Measurements from ENCODE around the gene GNG13. TPM values are rescaled to one million over a fixed set of nuclear protein-coding genes. Genes with fewer than 3 reads are reported as not detected.

Gene GNG13
- total and polyA plus RNA-seq, 9 of the 15 experiments (the other 6 are each of a cell fraction or from before 2014, with no cell fraction given) = not detected

DNA sequence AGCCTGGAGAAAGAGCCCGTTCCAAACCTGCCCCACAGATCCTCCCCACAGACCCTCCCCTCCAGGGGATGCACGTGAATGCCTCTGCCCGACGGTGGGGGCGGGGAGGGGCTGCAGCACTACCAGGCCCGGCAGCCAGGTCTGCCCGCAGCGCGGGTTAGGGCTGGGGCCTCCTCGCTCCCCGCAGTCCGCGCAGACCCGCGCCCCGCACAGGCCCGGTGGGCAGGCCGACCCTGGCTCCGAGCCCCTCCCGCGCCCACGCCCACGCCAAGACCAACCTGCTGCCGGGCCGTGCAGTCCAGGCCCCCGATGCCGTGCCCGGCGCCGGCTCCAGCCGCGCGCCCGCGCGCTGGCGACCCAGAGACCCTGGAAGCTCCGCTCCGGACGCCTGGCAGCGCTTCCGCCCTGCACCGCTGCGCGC is 12.5 kb downstream of the GNG13 start, which contains the start of gene RPUSD1 (continued):
- TF ChIP-seq ARID3B (CRISPR knock-in tag; IDR thresholded peaks at IDR 0.05; ENCODE audit: borderline replicate concordance) = no peak
- TF ChIP-seq, protein P1, sequence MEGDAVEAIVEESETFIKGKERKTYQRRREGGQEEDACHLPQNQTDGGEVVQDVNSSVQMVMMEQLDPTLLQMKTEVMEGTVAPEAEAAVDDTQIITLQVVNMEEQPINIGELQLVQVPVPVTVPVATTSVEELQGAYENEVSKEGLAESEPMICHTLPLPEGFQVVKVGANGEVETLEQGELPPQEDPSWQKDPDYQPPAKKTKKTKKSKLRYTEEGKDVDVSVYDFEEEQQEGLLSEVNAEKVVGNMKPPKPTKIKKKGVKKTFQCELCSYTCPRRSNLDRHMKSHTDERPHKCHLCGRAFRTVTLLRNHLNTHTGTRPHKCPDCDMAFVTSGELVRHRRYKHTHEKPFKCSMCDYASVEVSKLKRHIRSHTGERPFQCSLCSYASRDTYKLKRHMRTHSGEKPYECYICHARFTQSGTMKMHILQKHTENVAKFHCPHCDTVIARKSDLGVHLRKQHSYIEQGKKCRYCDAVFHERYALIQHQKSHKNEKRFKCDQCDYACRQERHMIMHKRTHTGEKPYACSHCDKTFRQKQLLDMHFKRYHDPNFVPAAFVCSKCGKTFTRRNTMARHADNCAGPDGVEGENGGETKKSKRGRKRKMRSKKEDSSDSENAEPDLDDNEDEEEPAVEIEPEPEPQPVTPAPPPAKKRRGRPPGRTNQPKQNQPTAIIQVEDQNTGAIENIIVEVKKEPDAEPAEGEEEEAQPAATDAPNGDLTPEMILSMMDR (IDR thresholded peaks at IDR 0.05 in 2 of 3, conservative IDR thresholded peaks at IDR 0.05 in 1 of 3; ENCODE audit: insufficient read depth in 2 of 3, low read depth in 1 of 3, low read length in 3 of 3) = no peak
- TF ChIP-seq NFE2L1 (tag; IDR thresholded peaks at IDR 0.05; ENCODE audit: borderline replicate concordance, low read depth) = no peak
- peak in 1 of 2 experiments; percentile 54; a peak in 1 of 4 replicates for TF ChIP-seq SIN3A (IDR thresholded peaks at IDR 0.05; ENCODE audit: borderline replicate concordance in 2 of 2, control insufficient read depth in 1 of 2, low read depth in 2 of 2, low read length in 2 of 2)
- 0 out of 2 replicates have a peak, but pooled peaks have one; percentile 17 for TF ChIP-seq GATAD2B (IDR thresholded peaks at IDR 0.05; ENCODE audit: borderline replicate concordance)
- TF ChIP-seq MIER1 (IDR thresholded peaks at IDR 0.05; ENCODE audit: low read depth) = no peak
- TF ChIP-seq, protein P2, sequence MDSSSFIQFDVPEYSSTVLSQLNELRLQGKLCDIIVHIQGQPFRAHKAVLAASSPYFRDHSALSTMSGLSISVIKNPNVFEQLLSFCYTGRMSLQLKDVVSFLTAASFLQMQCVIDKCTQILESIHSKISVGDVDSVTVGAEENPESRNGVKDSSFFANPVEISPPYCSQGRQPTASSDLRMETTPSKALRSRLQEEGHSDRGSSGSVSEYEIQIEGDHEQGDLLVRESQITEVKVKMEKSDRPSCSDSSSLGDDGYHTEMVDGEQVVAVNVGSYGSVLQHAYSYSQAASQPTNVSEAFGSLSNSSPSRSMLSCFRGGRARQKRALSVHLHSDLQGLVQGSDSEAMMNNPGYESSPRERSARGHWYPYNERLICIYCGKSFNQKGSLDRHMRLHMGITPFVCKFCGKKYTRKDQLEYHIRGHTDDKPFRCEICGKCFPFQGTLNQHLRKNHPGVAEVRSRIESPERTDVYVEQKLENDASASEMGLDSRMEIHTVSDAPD (CRISPR knock-in tag; IDR thresholded peaks at IDR 0.05) = no peak
- no peak for TF ChIP-seq ELK1 (CRISPR knock-in tag; IDR thresholded peaks at IDR 0.05)
- no peak for TF ChIP-seq ZBED1 (IDR thresholded peaks at IDR 0.05)
- peak; percentile 68 for TF ChIP-seq RB1 (IDR thresholded peaks at IDR 0.05; ENCODE audit: low read depth)
- no peak for TF ChIP-seq EP400 (IDR thresholded peaks at IDR 0.05)
- TF ChIP-seq CBX2 (IDR thresholded peaks at IDR 0.05; ENCODE audit: insufficient read depth, low read length, poor library complexity, severe bottlenecking) = no peak
- no peak for TF ChIP-seq ZNF707 (CRISPR knock-in tag; conservative IDR thresholded peaks at IDR 0.05)
- no peak for TF ChIP-seq MBD2 (IDR thresholded peaks at IDR 0.05; ENCODE audit: borderline replicate concordance, low read depth)
- no peak for TF ChIP-seq ERF (CRISPR knock-in tag; IDR thresholded peaks at IDR 0.05)
- no peak for TF ChIP-seq ZNF41 (CRISPR knock-in tag; conservative IDR thresholded peaks at IDR 0.05)
- no peak for TF ChIP-seq ZNF232 (CRISPR knock-in tag; IDR thresholded peaks at IDR 0.05)
- no peak for TF ChIP-seq NCOR1 (IDR thresholded peaks at IDR 0.05)
- TF ChIP-seq STAT6 (CRISPR knock-in tag; IDR thresholded peaks at IDR 0.05) = no peak
- peak; percentile 64; the same call in 1 of the 2 replicates for TF ChIP-seq PHF8 (IDR thresholded peaks at IDR 0.05; ENCODE audit: borderline replicate concordance, low read length)

All from K562 (cell line).